HUES6 (cell line): ENCODE measurements around the gene INF2.
A peak's percentile ranks its signal among the peaks of the same experiment; 100 is the strongest.

Experiments used
- H3K27ac ChIP-seq: 2 replicates; pipeline ENCODE4 v1.7.0; 2013; ENCODE audit warnings: low read depth, mild to moderate bottlenecking, low read length, inconsistent platforms
- H3K27me3 ChIP-seq: 2 replicates; pipeline ENCODE4 v1.6.1; 2013; ENCODE audit warnings: low read length; ENCODE audit not compliant: control insufficient read depth, insufficient read depth
- H3K36me3 ChIP-seq: 2 replicates; pipeline ENCODE4 v1.6.1; 2013; ENCODE audit warnings: low read length; ENCODE audit not compliant: control insufficient read depth, insufficient read depth
- H3K4me1 ChIP-seq: 2 replicates; pipeline ENCODE4 v1.6.1; 2013; ENCODE audit warnings: low read length; ENCODE audit not compliant: control insufficient read depth, insufficient read depth
- H3K4me3 ChIP-seq: 2 replicates; pipeline ENCODE4 v1.5.1; 2013; ENCODE audit warnings: low read depth, low read length
- H3K9ac ChIP-seq: one replicate; pipeline ENCODE4 v1.6.1; 2013; ENCODE audit warnings: mild to moderate bottlenecking, low read length
- H3K9me3 ChIP-seq: 2 replicates; pipeline ENCODE4 v1.6.1; 2013; ENCODE audit warnings: low read depth, low read length; ENCODE audit not compliant: control insufficient read depth, insufficient read depth

INF2 gene

GRCh38 chr14:104676694-104677511 lies 12.5 kb upstream of the INF2 start:
- H3K4me3 ChIP-seq: peak overlapping the region; percentile 53
- H3K4me1 ChIP-seq: peaks cover 59% of the 10 kb centered on the region
- H3K9me3 ChIP-seq: no peaks in the 10 kb centered on the region
- peak overlapping the region; percentile 86 for H3K9ac ChIP-seq
- no peaks in the 10 kb centered on the region for H3K36me3 ChIP-seq
- peak overlapping the region; percentile 99 for H3K27ac ChIP-seq
- no peaks in the 10 kb centered on the region for H3K27me3 ChIP-seq

DNA sequence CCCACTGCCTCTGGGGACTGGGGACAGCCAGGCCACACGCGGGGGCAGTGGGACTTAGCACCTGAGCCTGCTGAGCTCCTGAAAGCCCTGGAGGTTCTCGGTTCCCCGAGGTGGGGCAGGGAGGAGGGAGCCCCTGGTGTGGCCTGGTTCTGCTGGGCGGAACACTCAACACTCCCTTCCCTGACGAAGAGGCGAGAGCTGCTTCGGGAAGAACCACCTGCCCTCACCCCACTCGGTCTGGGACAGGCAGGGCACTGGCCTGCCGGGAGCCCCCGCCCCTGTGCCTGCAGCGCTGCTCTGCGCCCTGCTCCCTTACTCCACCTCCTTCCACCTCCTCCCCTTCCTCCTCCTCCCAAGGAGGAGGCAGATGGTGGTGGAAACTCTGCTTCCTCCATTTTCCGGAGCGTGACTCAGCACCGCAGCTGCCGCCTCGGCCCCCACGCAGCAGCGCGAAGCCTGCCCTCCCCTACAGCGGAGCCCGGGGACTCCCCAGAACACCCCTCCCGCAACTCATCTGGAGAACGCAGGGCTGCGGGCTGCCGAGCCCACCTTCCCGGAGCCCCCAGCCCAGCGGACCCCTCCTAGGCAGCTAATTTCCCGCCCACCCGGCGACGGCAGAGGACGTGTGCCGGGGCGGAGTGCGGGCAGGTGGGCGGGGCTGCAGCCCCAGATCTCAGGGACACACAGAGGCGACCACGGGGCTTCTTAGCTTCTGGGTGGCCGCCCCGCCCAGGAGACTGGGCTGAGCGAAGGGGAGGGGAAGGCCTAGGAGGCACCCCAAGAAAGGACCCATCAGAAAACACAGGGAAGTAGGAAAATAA lies 11.7 kb upstream of the INF2 start:
- Histone ChIP-seq H3K27ac (peak overlapping the region; percentile 99), H3K4me1 (peaks cover 65% of the 10 kb centered on the region), H3K9me3 (no peaks in the 10 kb centered on the region)

DNA sequence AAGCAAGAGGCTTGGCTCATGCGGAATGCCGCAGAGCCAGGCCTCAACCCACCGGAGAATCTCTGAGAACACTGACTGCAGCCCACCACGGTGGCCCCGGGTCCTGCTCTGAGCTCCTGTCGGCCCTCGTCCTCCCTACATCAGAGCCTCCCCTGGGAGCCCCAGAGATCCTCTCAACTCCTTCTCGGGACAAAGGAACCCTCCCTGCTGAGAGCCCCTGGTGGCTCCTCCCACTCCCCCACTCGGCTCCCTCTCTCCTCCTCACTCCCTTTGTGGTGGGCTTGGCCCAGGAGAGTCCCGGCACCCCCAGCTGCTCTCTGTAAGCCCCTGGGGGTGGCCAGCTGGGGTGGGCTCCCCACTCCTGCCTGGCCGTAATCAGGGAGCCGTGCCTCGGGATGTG lies 11.1 kb upstream of the INF2 start:
- peak overlapping the region; percentile 86 for H3K9ac ChIP-seq
- H3K36me3 ChIP-seq: no peaks in the 10 kb centered on the region
- H3K27me3 ChIP-seq: no peaks in the 10 kb centered on the region
- peak overlapping the region; percentile 53 for H3K4me3 ChIP-seq
- H3K27ac ChIP-seq: peak overlapping the region; percentile 99
- H3K9me3 ChIP-seq: no peaks in the 10 kb centered on the region
- peaks cover 71% of the 10 kb centered on the region for H3K4me1 ChIP-seq

More for the DNA sequence above, 11.7 kb upstream of the INF2 start:
- peak overlapping the region; percentile 53 for H3K4me3 ChIP-seq
- H3K27me3 ChIP-seq: no peaks in the 10 kb centered on the region
- no peaks in the 10 kb centered on the region for H3K36me3 ChIP-seq
- H3K9ac ChIP-seq: peak overlapping the region; percentile 86

GRCh38 chr14:104678901-104679705 lies 10.3 kb upstream of the INF2 start:
- Histone ChIP-seq H3K36me3 (no peaks in the 10 kb centered on the region), H3K9ac (peak overlapping the region; percentile 86), H3K27me3 (no peaks in the 10 kb centered on the region), H3K4me1 (peaks cover 68% of the 10 kb centered on the region), H3K27ac (peak overlapping the region; percentile 99; the same call in 1 of the 2 replicates), H3K4me3 (no peak overlapping the region), H3K9me3 (no peaks in the 10 kb centered on the region)

GRCh38 chr14:104680056-104680805 lies 9.2 kb upstream of the INF2 start:
- peak overlapping the region; percentile 73 for H3K9ac ChIP-seq
- no peaks in the 10 kb centered on the region for H3K27me3 ChIP-seq
- no peaks in the 10 kb centered on the region for H3K9me3 ChIP-seq
- H3K27ac ChIP-seq: peak overlapping the region; percentile 86; the same call in 1 of the 2 replicates
- H3K4me1 ChIP-seq: peaks cover 66% of the 10 kb centered on the region
- H3K4me3 ChIP-seq: no peak overlapping the region; the same call in 1 of the 2 replicates
- no peaks in the 10 kb centered on the region for H3K36me3 ChIP-seq

- Histone ChIP-seq H3K4me3 (peak overlapping the region; percentile 49), H3K4me1 (peaks cover 65% of the 10 kb centered on the region), H3K9me3 (no peaks in the 10 kb centered on the region), H3K36me3 (no peaks in the 10 kb centered on the region), H3K9ac (peak overlapping the region; percentile 73), H3K27ac (peak overlapping the region; percentile 86; the same call in 1 of the 2 replicates), H3K27me3 (no peaks in the 10 kb centered on the region)
These were observed 8.4 kb upstream of the INF2 start for GRCh38 chr14:104680806-104681688.

- Histone ChIP-seq H3K27me3 (no peaks in the 10 kb centered on the region), H3K4me3 (peak overlapping the region; percentile 49), H3K4me1 (peaks cover 59% of the 10 kb centered on the region), H3K9ac (peak overlapping the region; percentile 83), H3K36me3 (no peaks in the 10 kb centered on the region), H3K9me3 (no peaks in the 10 kb centered on the region), H3K27ac (peak overlapping the region; percentile 86; the same call in 1 of the 2 replicates)
These were observed 7.7 kb upstream of the INF2 start for GRCh38 chr14:104681689-104682074.

- Histone ChIP-seq H3K4me3 (peak overlapping the region; percentile 49), H3K9me3 (no peaks in the 10 kb centered on the region), H3K4me1 (peaks cover 57% of the 10 kb centered on the region), H3K36me3 (no peaks in the 10 kb centered on the region), H3K27me3 (no peaks in the 10 kb centered on the region), H3K9ac (peak overlapping the region; percentile 83), H3K27ac (peak overlapping the region; percentile 86)
These were observed 7.3 kb upstream of the INF2 start for GRCh38 chr14:104682107-104682593.

- Histone ChIP-seq H3K4me1 (peaks cover 61% of the 10 kb centered on the region), H3K9me3 (no peaks in the 10 kb centered on the region), H3K36me3 (no peaks in the 10 kb centered on the region), H3K4me3 (peak overlapping the region; percentile 9; the same call in 1 of the 2 replicates), H3K9ac (peak overlapping the region; percentile 15), H3K27ac (no peak overlapping the region), H3K27me3 (no peaks in the 10 kb centered on the region)
These were observed 5.6 kb upstream of the INF2 start for GRCh38 chr14:104683653-104684448.
